IPS DF 6.9 (cell line): ENCODE measurements around the gene LRP1.

Experiments
- DNase-seq: peaks from one replicate; pipeline ENCODE4 v3.0.0-alpha.2; 2013; ENCODE audit warnings: low read depth, low spot score
- H3K27ac ChIP-seq: one replicate; pipeline ENCODE4 v1.5.1; 2013; ENCODE audit warnings: low read length, control low read depth
- H3K27me3 ChIP-seq: 2 replicates; pipeline ENCODE4 v1.6.1; 2013; ENCODE audit warnings: mild to moderate bottlenecking, low read length; ENCODE audit not compliant: control insufficient read depth, insufficient read depth
- H3K36me3 ChIP-seq: 2 replicates; pipeline ENCODE4 v1.6.1; 2013; ENCODE audit warnings: low read length; ENCODE audit not compliant: control insufficient read depth, insufficient read depth
- H3K4me1 ChIP-seq: 2 replicates; pipeline ENCODE4 v1.6.1; 2013; ENCODE audit warnings: low read length; ENCODE audit not compliant: control insufficient read depth, insufficient read depth
- H3K4me3 ChIP-seq: 2 replicates; pipeline ENCODE4 v1.5.1; 2013; ENCODE audit warnings: mild to moderate bottlenecking, low read length
- H3K9me3 ChIP-seq: 2 replicates; pipeline ENCODE4 v1.6.1; 2013; ENCODE audit warnings: low read length, inconsistent platforms; ENCODE audit not compliant: control insufficient read depth, insufficient read depth
- WGBS: extraction: QIAGEN DNeasy Blood & Tissue Kit; methylation state at CpG from one replicate; pipeline ENCODE4 v1.1.7; 2013; ENCODE audit warnings: mixed read lengths, missing lambda C conversion rate; ENCODE audit not compliant: insufficient read length, insufficient coverage; 5-methylcytosine and 5-hydroxymethylcytosine counted together

The LRP1 gene

GRCh38 chr12:57204454-57204853 is 76.2 kb downstream of the LRP1 start:
- Histone ChIP-seq H3K4me3 (no peak overlapping the region), H3K27ac (no peak overlapping the region), H3K27me3 (no peaks in the 10 kb centered on the region), H3K9me3 (no peaks in the 10 kb centered on the region), H3K36me3 (peaks cover 71% of the 10 kb centered on the region), H3K4me1 (no peaks in the 10 kb centered on the region)
- WGBS, result no CpG with 5 or more reads among the region's 19 CpGs
- no peak for DNase-seq

GRCh38 chr12:57205186-57205585 is 76.9 kb downstream of the LRP1 start:
- no peak overlapping the region for H3K4me3 ChIP-seq
- H3K27me3 ChIP-seq, result no peaks in the 10 kb centered on the region
- WGBS, result no CpG with 5 or more reads among the region's 26 CpGs
- H3K27ac ChIP-seq, result no peak overlapping the region
- H3K9me3 ChIP-seq, result no peaks in the 10 kb centered on the region
- H3K36me3 ChIP-seq, result peaks cover 73% of the 10 kb centered on the region
- DNase-seq, result no peak
- H3K4me1 ChIP-seq, result no peaks in the 10 kb centered on the region

- Histone ChIP-seq H3K36me3 (peaks cover 77% of the 10 kb centered on the region), H3K9me3 (no peaks in the 10 kb centered on the region), H3K4me1 (no peaks in the 10 kb centered on the region), H3K4me3 (no peak overlapping the region), H3K27me3 (no peaks in the 10 kb centered on the region), H3K27ac (no peak overlapping the region)
- WGBS, result no CpG with 5 or more reads among the region's 7 CpGs
- DNase-seq, result no peak
Measured at GRCh38 chr12:57205931-57206330, 77.6 kb downstream of the LRP1 start.

- DNase-seq, result no peak
- no peak overlapping the region for H3K27ac ChIP-seq
- no peaks in the 10 kb centered on the region; the same call in 1 of the 2 replicates for H3K4me1 ChIP-seq
- no peaks in the 10 kb centered on the region for H3K9me3 ChIP-seq
- no peak overlapping the region for H3K4me3 ChIP-seq
- peaks cover 66% of the 10 kb centered on the region for H3K36me3 ChIP-seq
- WGBS, result no CpG with 5 or more reads among the region's 29 CpGs
- H3K27me3 ChIP-seq, result no peaks in the 10 kb centered on the region
Measured at GRCh38 chr12:57207731-57208630, 79.7 kb downstream of the LRP1 start.

GRCh38 chr12:57208631-57209282 is 80.5 kb downstream of the LRP1 start:
- Histone ChIP-seq H3K27me3 (no peaks in the 10 kb centered on the region), H3K9me3 (no peaks in the 10 kb centered on the region), H3K27ac (no peak overlapping the region), H3K4me1 (peaks cover 2% of the 10 kb centered on the region), H3K4me3 (no peak overlapping the region), H3K36me3 (peaks cover 58% of the 10 kb centered on the region)
- no CpG with 5 or more reads among the region's 22 CpGs for WGBS
- DNase-seq, result no peak

GRCh38 chr12:57209916-57210315 is 81.6 kb downstream of the LRP1 start:
- no CpG with 5 or more reads among the region's 8 CpGs for WGBS

GRCh38 chr12:57210461-57210860 is 82.2 kb downstream of the LRP1 start:
- Histone ChIP-seq H3K27ac (no peak overlapping the region), H3K4me1 (peaks cover 9% of the 10 kb centered on the region), H3K4me3 (no peak overlapping the region), H3K9me3 (no peaks in the 10 kb centered on the region), H3K36me3 (peaks cover 43% of the 10 kb centered on the region), H3K27me3 (peaks cover 10% of the 10 kb centered on the region)
- WGBS, result no CpG with 5 or more reads among the region's 15 CpGs
- no peak for DNase-seq

More at GRCh38 chr12:57209916-57210315, 81.6 kb downstream of the LRP1 start:
- Histone ChIP-seq H3K4me1 (peaks cover 8% of the 10 kb centered on the region), H3K27ac (no peak overlapping the region), H3K4me3 (no peak overlapping the region), H3K27me3 (peaks cover 4% of the 10 kb centered on the region), H3K9me3 (no peaks in the 10 kb centered on the region), H3K36me3 (peaks cover 48% of the 10 kb centered on the region)
- DNase-seq, result no peak

- Histone ChIP-seq H3K9me3 (no peaks in the 10 kb centered on the region), H3K36me3 (peaks cover 37% of the 10 kb centered on the region), H3K4me1 (peaks cover 10% of the 10 kb centered on the region), H3K27me3 (peaks cover 16% of the 10 kb centered on the region), H3K27ac (no peak overlapping the region), H3K4me3 (no peak overlapping the region)
- DNase-seq, result no peak
- WGBS, result no CpG with 5 or more reads among the region's 16 CpGs
Measured at GRCh38 chr12:57210926-57211692, 82.8 kb downstream of the LRP1 start.

- peaks cover 10% of the 10 kb centered on the region for H3K4me1 ChIP-seq
- no CpG with 5 or more reads among the region's 27 CpGs for whole genome bisulfite sequencing
Measured at GRCh38 chr12:57211791-57212700, 83.8 kb downstream of the LRP1 start.

More at GRCh38 chr12:57211791-57212700, 83.8 kb downstream of the LRP1 start:
- no peak overlapping the region for H3K4me3 ChIP-seq
- no peaks in the 10 kb centered on the region for H3K9me3 ChIP-seq
- DNase-seq, result no peak
- H3K27me3 ChIP-seq, result peaks cover 18% of the 10 kb centered on the region
- H3K27ac ChIP-seq, result no peak overlapping the region
- H3K36me3 ChIP-seq, result peaks cover 31% of the 10 kb centered on the region
